ENCODE results near the gene PLXND1.
"Not testable (repeated sequence)": the region's sequence is repeated elsewhere in the genome, so short reads cannot be mapped to it uniquely, and the experiment has no call there.

The PLXND1 gene

GRCh38 chr3:129554356-129555152 is 51.9 kb downstream of the PLXND1 start:
- DNase-seq (ENCODE audit: insufficient read length, low spot score) (no peak), FAIRE-seq (no peak)

DNA sequence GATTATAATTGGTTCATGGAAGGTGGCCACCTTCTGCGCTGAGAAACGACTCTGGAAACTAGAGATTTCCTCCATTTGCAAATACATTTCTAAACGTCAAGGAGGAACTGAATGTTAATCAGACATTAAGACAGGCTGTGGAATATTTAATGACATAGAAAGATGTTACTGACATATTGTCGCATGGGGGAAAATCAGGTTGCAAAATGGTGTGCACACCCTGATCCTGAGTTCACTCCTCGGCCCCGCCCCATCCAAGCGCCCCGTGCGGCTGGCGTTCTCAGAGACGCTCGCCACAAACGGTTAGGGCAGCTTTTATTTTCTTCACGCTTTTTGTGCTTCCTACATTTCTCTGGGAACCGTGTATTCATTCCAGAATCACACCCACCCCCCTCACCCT is 52.8 kb downstream of the PLXND1 start:
- FAIRE-seq = no peak
- no peak for DNase-seq (ENCODE audit: insufficient read length, low spot score)

DNA sequence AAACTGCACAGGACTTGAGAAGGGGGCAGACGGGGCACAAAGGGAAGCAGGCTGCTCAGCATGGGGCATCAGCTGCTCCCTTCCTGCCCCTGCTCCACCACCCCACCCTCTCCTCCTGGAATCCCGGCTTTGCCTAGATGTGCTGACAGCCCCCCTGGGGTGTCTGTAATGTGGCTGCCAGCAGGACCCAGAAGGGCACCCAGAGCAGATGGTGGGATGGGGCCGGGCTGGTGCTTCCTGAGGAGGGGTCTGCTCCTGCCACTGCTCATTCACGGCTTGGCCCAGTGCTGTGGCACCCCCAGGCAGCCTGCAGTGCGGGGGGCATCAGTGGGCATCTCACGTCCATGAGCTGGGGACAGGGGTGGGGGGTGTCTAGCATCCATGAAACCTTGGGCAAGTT is 53.3 kb downstream of the PLXND1 start:
- FAIRE-seq (no peak), DNase-seq (ENCODE audit: insufficient read length, low spot score) (no peak)

DNA sequence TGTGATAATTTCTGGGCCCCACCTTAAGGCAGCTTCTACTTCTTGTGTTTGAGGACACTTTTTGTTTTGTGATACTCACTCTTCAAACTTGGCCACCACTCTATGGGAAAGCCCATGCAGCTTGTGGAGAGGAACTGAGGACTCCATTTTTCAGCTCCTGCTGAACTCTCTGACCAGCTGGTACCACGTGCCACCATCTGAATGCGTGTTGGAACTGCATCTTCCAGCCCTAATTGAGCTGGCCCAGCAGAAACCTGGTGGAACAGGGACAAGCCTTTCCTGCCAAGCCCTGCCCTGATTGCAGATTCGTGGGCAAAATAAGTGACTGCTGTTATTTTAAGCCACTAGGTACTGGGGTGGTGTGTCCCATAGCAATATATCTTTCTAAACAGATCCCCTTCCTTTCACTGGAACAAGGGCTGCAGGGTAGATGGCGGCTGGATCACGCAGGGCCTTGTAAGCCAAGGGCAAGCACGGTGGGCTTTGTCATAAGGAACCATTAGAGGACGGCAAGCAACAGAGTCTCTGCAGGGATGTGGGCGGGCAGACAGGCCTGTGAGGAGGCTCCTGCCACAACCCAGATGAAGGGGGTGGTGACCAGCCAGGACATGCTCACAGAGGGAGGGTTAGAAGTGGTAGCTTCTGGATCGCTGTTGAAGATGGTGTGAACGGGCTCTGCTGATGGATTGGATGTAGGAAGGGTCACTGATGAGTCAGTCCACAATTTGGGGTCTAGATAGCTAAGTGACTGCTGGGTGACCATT is 54.0 kb downstream of the PLXND1 start:
- no peak for DNase-seq (ENCODE audit: insufficient read length, low spot score)
- no peak for FAIRE-seq

GRCh38 chr3:129549805-129550204 is 56.7 kb downstream of the PLXND1 start:
- FAIRE-seq = no peak
- no peak for DNase-seq (ENCODE audit: insufficient read length, low spot score)

GRCh38 chr3:129549006-129549800 is 57.3 kb downstream of the PLXND1 start:
- no peak for FAIRE-seq
- no peak for DNase-seq (ENCODE audit: insufficient read length, low spot score)

DNA sequence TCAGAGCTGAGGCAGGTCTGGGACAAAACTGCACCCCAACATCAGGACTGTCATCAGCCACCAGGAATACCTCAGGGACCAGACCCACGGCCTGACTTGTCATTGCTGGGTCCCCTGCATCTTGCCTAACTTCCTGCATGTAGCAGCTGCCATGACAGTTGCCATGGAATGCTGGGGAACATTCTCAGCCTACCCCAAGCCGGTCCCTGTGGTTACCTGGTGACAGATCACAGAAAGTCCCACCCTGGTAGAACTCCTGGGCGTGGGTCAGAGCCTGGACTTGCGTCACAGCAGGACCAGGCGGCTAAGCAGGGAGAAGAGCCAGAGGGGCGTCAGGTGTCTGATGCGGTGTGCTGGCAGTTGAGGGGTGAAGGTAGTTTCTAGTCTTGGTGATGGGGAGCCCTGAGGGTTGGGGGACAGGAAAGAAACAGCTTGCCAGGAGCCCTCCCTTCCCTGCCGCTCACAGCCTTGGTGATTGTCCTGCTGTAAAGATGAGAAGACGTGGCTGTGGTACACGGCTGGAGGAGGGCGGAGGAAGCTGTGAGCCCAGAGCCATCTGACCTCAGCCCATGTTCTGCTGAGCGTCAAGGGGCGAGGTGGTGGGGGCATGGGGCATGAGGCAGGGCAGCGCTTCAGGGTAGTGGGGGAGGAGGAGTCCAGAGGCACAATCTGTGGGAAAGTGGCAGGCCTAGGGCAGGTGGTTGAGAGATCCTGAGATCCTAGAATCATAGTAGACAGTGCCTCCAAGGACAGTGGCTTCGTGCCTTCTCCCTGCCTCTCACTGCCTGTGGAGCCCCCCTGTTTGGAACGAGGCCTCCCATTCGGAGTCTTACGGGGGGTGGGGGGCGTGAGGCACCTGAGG is 58.1 kb downstream of the PLXND1 start:
- no peak for FAIRE-seq
- DNase-seq (ENCODE audit: insufficient read length, low spot score) = no peak

- DNase-seq (ENCODE audit: insufficient read length, low spot score) (no peak), FAIRE-seq (no peak)
Observed at GRCh38 chr3:129547241-129547640, 59.2 kb downstream of the PLXND1 start.

DNA sequence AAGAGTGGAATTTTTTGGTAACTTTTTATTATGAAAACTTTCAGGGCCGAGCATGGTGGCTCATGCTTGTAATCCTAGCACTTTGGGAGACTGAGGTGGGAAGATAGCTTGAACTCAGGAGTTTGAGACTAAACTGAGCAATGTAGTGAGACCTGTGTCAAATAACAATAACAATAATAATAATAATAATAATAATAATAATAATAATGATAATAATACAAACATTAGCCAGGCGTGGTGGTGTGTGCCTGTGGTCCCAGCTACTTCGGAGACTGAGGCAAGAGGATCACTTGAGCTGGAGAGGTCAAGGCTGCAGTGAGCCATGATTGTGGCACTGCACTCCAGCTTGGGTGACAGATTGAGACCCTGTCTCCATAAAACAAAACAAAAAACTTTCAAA is 60.5 kb downstream of the PLXND1 start:
- not testable (repeated sequence) for DNase-seq (ENCODE audit: insufficient read length, low spot score); FAIRE-seq

- no peak for FAIRE-seq
- DNase-seq (ENCODE audit: insufficient read length, low spot score) = no peak
Observed at GRCh38 chr3:129543999-129544398, 62.5 kb downstream of the PLXND1 start.

DNA sequence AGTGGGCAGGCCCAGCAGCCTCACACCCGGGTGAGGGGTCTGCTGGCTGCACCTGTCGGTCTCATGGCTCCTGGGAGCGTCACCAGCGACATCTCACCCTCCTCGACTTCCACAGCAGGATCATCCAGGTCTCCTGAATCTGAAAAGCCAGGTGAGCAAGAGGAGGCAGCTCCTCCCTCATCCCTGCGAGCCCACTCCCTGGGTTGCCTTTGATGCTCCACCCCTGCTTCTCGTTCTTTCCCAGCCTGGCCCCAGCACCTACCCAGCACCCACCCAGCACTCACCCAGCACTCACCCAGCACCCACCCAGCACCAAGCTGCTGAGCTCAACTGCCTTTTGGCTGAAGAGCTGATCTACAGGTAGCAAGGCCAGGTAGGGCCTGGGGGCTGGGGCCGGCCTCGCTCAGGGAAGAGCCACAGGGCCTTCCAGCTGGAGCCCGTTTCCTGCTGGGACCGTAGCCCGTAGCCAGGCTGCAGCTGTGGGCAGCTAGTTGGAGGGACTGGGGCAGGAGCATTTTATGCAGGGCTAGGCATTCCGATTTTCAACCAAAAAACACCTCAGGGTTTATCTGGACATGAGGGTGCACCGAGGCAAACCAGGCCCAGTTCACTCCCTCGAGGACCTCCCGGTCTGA is 63.2 kb downstream of the PLXND1 start, which contains the start of gene H1-8:
H1-8 (plus strand) TSS at position 20 of the 635 bp plus-strand sequence; CDS start at position 64, 44 bp downstream.
- FAIRE-seq (no peak), DNase-seq (ENCODE audit: insufficient read length, low spot score) (no peak)

DNA sequence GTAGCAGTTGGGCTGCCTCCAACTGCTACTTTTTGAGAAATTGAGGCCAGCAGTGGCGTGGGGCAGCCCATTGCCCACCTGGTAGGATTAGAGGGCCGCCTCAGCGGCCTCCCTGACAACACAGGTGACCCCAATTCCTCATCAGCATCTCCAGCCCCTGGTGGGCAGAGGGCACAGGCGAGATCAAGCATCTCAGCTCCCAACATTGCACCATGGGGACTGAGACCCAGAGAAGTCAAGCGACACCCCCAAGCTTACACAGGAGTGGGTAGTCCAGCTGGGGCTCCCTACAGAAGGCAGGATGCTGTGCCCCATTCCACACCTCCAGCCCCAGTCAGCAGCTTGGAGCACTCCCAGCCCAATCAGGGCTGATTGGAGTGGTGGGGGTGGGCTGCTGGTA is 63.7 kb downstream of the PLXND1 start:
- no peak for FAIRE-seq
- DNase-seq (ENCODE audit: insufficient read length, low spot score) = no peak

- DNase-seq (ENCODE audit: insufficient read length, low spot score) (no peak), FAIRE-seq (no peak)
Observed at GRCh38 chr3:129540776-129541516, 65.5 kb downstream of the PLXND1 start.

DNA sequence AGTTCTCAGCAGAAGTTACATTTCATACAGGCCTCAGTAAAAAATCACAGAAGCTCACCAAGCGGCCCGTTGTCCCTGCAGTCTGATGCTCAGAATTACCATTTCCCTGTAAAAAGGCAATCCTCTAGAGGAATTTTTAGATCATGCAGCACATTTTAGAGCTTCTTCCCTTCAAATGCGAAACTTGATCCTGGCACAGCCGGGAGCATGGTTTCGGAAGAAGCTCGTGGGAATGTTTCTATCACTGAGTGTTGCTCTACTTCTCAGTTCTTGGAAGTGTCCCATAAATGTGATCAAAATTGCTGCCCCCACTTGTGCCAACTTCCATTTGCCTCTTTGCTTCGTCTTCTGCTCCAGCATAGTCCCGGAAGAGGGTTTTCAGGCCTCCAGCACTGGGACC is 67.3 kb downstream of the PLXND1 start:
- FAIRE-seq (no peak), DNase-seq (ENCODE audit: insufficient read length, low spot score) (no peak)

- DNase-seq (ENCODE audit: insufficient read length, low spot score) (no peak), FAIRE-seq (no peak)
Observed at GRCh38 chr3:129536804-129537203, 69.7 kb downstream of the PLXND1 start.

DNA sequence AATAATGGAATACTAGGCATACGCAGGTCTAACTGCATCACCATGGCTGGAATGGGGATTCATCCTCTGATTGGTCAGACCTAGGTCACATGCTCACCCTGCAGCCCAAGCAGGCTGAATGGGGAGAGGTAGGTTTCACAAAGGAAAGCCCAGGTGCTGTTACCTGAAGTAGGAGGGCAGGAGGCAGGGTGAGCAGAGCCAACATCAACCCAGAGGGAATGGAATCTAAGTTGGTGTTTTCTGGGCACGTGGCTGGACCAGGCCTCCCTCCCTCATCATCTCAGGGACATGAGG is 70.2 kb downstream of the PLXND1 start:
- DNase-seq (ENCODE audit: insufficient read length, low spot score) (no peak), FAIRE-seq (no peak)

DNA sequence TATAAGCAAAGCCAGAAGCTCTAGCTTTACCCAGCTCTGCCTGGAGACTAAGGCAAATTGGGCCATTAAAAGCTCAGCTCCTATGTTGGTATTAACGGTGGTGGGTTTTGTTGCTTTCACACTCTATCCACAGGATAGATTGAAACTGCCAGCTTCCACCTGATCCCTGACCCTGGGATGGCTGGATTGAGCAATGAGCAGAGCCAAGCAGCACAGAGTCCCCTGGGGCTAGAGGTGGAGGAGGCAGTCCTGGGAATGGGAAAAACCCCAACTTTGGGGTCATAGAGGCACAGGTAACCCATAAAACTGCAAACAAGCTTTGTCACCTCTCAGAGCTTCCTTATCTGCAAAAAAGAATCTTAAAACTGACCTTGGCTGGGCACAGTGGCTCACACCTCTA is 71.4 kb downstream of the PLXND1 start:
- no peak for FAIRE-seq
- DNase-seq (ENCODE audit: insufficient read length, low spot score) = no peak

GRCh38 chr3:129534428-129535027 is 71.9 kb downstream of the PLXND1 start:
- no peak for DNase-seq (ENCODE audit: insufficient read length, low spot score)

DNA sequence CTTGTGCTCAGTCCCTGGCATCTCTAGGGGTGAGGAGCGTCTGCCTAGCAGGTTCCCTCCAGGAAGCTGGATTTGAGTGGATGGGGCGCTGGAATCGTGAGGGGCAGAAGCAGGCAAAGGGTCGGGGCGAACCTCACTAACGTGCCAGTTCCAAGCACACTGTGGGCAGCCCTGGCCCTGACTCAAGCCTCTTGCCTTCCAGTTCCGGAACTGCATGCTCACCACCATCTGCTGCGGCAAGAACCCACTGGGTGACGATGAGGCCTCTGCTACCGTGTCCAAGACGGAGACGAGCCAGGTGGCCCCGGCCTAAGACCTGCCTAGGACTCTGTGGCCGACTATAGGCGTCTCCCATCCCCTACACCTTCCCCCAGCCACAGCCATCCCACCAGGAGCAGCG is 73.1 kb downstream of the PLXND1 start:
- FAIRE-seq (no peak), DNase-seq (ENCODE audit: insufficient read length, low spot score) (no peak)

More at GRCh38 chr3:129534428-129535027, 71.9 kb downstream of the PLXND1 start:
- FAIRE-seq = no peak
